ENCODE measurements around the gene PPM1H.
"Not testable (repeated sequence)": the region's sequence is repeated elsewhere in the genome, so short reads cannot be mapped to it uniquely, and the experiment has no call there.

Gene PPM1H

GRCh38 chr12:62770381-62770780, 164.6 kb downstream of the PPM1H start:
- DNase-seq (ENCODE audit: low read depth in 1 of 2, low spot score in 1 of 2), result no peak

GRCh38 chr12:62769076-62769619, 165.8 kb downstream of the PPM1H start:
- DNase-seq (ENCODE audit: low read depth in 1 of 2, low spot score in 1 of 2), result no peak

GRCh38 chr12:62767946-62768345, 167.0 kb downstream of the PPM1H start:
- no peak for DNase-seq (ENCODE audit: low read depth in 1 of 2, low spot score in 1 of 2)

GRCh38 chr12:62767496-62767895, 167.5 kb downstream of the PPM1H start:
- no peak for DNase-seq (ENCODE audit: low read depth in 1 of 2, low spot score in 1 of 2)

DNA sequence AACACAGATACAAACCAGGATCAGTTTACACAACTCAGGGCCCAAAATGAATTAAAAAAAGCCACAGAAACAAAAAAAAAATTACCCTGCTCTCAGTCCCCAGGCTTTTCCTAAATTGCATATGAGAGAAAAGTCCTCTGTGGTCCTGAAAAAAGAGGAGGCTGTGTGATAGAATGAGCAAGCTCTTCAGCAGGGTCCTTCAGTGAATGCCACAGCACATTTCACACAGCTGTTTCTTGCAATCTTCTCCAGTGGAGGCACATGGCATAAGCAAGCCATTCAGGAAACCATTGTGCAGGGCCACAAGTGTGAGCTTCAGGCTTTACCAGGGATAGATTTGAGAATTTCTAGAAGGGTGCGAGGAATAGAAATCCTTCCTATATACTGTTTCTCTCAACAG, 168.5 kb downstream of the PPM1H start:
- no peak for DNase-seq (ENCODE audit: low read depth in 1 of 2, low spot score in 1 of 2)

- DNase-seq (ENCODE audit: low read depth in 1 of 2, low spot score in 1 of 2), result no peak
Measured at GRCh38 chr12:62763861-62764645, 170.9 kb downstream of the PPM1H start.

DNA sequence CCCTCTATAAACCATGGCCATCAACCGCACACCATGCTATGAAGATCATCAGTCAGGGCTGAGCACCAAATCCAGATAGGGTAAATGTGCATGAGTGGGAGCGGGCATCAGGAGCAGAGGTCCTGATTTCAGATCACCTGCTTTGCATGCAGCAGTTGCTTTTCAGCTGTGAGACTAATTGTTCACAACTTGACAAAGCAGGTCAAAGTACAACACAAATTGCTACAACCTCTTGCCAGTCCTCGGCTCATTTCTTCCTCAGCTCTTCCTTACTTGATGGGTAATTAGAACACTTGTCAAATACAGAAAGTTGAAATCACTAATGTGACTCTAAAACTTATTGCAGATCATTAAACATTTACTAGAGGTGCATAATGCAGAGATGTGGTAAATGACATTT, 171.6 kb downstream of the PPM1H start:
- no peak for DNase-seq (ENCODE audit: low read depth in 1 of 2, low spot score in 1 of 2)

DNA sequence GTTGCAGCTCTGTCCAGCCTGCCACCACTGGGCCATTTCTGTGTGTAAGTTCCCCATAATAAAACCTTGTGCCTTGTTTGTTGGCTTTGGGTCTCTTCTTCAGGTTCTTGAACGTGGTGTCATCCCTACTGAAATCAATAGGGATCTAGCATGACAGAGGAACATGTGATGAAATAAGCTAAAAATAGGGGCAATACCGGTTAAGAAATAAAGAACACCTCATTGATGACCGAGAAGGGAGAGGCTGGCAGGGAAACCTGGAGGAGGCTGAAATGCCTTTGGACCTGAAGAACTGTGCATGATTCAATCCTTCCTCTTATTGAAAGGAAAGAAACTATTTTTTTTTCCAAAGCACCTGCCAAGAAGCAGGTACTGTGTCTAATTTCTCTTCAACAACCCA, 172.3 kb downstream of the PPM1H start:
- DNase-seq (ENCODE audit: low read depth in 1 of 2, low spot score in 1 of 2), result no peak

GRCh38 chr12:62761658-62762057, 173.3 kb downstream of the PPM1H start:
- no peak for DNase-seq (ENCODE audit: low read depth in 1 of 2, low spot score in 1 of 2)

GRCh38 chr12:62760779-62761178, 174.2 kb downstream of the PPM1H start:
- DNase-seq (ENCODE audit: low read depth in 1 of 2, low spot score in 1 of 2), result no peak

GRCh38 chr12:62760341-62760740, 174.6 kb downstream of the PPM1H start:
- DNase-seq (ENCODE audit: low read depth in 1 of 2, low spot score in 1 of 2), result not testable (repeated sequence)

DNA sequence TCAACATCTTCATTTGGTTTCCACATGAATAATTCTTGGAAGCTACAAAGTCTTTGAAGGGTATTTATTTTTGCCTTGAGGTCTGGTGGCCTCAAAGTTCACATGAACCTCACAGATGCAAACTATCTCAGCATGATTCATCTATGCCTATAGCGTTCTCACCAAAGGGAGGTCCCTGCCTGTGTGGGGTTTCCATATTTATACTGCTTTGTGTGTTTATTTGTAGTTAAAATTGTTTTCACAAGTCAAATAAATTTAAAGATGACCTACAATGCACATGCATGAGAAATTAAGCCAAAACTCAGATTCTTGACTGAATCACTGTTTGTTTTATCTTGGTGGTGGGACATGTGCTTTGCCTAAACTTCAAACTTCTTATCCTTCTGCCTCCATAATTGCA, 176.7 kb downstream of the PPM1H start:
- no peak for DNase-seq (ENCODE audit: low read depth in 1 of 2, low spot score in 1 of 2)

DNA sequence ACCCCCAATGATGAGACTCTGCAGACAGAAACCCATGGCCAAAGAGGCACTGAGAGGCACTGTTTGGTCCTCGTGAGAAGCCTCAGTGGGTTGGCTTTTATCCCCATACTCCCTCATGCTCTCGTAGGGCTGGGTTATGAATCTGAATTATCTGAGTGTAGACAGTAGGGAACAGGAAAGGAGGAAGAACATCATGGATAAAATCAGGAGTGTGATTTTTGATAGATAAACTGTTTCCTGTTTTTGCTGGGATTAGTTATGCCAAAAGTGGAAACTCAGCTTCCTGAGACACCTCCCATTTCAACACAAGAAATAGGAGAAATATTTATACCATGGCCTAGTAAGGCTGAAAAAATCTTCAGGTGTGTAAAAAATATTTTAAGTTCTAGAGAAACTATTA, 177.9 kb downstream of the PPM1H start:
- no peak for DNase-seq (ENCODE audit: low read depth in 1 of 2, low spot score in 1 of 2)

DNA sequence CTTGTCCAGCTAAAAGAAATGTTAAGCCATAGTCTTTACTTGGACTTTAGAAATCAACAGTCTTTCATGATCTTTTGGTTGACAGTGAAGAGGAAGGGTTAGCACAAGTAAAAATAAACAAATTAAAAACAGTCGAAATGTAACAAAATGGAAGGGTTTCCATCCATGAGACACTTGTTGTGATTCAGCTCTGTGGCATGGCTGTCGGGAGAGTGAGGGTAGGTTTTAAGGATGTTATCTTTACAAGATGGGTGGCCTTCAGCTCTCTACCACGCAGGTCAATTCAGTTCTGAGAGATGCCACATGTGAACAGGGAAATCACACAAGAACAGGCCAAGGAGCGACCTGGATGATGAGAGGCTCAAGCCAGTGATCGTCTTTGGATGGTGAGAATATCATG, 180.2 kb downstream of the PPM1H start:
- DNase-seq (ENCODE audit: low read depth in 1 of 2, low spot score in 1 of 2), result no peak

- DNase-seq (ENCODE audit: low read depth in 1 of 2, low spot score in 1 of 2), result no peak
Measured at GRCh38 chr12:62751810-62752155, 183.2 kb downstream of the PPM1H start.

DNA sequence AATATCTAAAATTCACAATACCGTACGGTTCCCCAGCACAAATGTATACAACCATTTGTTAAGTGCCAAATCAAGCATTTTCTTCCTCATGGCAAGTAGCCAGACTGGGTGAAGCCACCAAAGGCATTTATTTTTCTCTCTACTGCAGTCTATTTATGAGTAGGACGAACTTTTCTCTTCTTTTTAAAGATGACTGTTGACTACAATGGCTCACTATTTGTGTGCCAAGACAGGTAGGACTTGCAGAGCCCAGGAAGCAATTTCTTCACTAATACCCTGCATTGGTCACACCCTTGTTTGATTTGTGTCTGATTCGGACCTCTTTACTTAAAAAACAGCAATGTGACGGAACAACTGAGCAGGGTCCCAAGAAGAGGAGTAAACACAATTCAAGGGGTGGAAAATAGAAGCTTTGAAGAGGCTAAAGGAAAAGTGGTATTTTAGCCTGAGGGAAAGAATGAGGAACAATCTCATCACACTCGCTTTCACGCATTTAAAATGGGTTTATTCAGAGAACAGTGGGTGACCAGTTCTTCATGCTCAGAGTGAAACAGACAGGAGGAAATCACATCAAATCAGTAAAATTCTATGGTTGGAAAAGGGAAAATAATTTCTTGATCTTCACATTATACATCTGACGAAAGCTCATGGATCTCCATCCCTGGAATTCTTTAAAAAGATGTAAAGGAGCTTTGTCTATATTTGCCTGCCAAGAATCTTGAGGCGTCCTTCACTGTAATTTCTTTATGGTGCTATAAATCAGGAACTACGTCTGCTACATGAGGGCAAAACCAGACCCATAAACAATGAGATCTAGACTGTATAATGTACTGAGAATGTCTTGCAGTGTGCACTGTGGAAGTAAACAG, 183.8 kb downstream of the PPM1H start:
- DNase-seq (ENCODE audit: low read depth in 1 of 2, low spot score in 1 of 2), result no peak

GRCh38 chr12:62749586-62749985, 185.4 kb downstream of the PPM1H start:
- DNase-seq (ENCODE audit: low read depth in 1 of 2, low spot score in 1 of 2), result no peak

DNA sequence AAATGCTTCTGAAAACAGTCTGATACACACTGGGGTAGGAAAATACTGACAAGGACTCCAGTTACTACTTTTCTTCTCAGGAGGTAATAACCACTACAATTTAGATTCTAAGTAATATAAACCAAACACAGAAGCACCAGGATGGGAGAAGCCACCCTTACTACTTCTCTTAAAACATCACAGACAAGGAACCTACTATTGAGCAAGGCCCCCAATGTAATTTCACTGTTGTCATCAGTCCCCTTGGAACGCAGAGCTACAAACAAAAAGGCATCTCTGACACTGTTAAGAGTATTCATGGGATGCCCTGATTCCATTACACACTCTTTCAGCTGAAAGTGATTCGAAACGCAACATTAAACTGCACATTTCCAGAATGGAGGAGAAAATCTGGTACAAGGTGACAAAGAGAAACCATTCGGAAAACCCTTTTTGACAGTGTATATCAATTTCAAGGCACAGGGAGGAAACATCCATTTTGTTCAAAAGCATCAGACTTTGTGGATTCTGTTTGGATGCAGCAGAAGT, 185.9 kb downstream of the PPM1H start:
- DNase-seq (ENCODE audit: low read depth in 1 of 2, low spot score in 1 of 2), result no peak

DNA sequence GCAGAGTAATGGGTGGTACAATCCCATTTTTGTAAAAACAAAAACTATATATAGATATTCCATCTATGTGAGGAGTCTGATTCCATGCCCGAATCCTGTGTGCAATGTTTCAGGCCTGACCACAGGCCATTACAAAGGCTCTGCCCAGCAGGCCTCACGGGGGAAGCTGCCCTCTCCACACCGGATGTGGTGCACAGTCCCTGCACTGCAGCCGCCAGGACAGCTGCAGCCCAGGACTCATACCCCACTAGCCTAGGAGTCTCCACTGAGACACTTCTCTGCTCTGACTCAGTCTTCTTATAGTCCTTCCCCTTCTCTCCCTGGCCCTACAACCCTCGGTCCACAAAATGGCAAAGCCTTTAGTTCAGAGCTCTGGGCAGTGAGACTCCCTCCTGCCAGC, 190.4 kb downstream of the PPM1H start:
- no peak for DNase-seq (ENCODE audit: low read depth in 1 of 2, low spot score in 1 of 2)

DNA sequence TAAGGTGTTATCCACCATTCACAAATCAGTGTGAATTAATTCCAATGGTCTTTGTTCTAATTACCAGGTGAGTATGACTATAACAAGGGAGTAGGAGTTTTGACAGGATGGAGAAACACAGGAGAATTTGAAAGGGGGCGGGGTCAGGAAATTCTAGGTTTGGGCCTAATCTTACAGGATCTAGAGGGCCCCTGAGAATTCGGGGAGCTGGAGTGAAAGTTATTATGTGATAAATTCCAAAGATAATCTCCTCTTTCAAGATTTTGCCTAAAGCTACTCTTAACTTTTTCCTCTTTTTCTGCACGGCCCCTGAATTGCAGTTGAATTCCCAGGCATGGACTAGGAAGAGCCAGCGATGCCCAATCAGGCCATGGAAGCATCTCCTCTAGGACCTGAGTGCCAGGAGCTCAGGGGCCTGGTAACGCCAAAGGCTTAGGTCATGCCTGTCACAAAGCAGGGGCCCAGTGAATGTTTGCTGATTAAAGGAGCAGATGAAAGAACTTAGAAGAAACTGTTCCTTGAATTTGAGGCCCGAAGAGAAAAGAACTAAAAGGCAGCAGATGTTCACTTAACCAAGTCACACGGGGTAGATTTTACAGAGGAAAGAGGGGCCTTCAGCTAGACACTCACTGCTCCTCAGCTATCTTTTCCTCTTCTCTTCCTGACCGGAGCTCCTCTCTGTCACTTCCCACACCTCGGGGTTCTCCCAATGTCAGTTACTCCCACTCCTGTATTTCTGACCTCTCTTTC, 195.5 kb downstream of the PPM1H start:
- DNase-seq (ENCODE audit: low read depth in 1 of 2, low spot score in 1 of 2), result no peak

DNA sequence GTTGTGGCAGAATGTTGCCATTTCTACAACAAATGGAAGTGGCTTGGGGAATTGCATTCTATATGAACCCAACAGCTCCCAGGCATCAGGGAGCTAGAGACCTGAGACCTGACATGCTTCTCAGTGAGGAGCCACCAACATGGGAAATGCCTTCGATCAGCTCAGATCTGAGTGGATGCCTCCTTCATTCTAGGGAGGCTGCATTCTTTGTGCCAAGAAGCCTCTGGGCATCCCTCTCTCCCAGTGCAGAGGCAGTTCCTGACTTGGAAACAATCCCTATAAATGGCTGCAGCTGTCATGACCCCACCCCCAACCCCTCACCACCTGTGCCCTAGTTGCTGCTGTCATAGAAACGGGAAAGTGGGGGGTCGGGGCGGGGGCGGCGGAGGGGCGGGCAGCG, 196.3 kb downstream of the PPM1H start:
- DNase-seq (ENCODE audit: low read depth in 1 of 2, low spot score in 1 of 2), result no peak

Data from activated CD4-positive, alpha-beta T cell treated with anti-CD3 and anti-CD28 coated beads, Interleukin-2, amount 50 U/mL, for 24 hours (primary cell).